NOMO-1 treated with DMSO at 0.1 percent for 48 hours (cell line): Measurements from ENCODE around the gene ASB1.
A peak's percentile ranks its signal among the peaks of the same experiment; 100 is the strongest.
"Not testable (repeated sequence)": the region's sequence is repeated elsewhere in the genome, so short reads cannot be mapped to it uniquely, and the experiment has no call there.

ENCODE experiments used
- DNase-seq: peaks from one replicate; lab custom pipeline; 2025; ENCODE audit not compliant: unreplicated experiment; lab: John Stamatoyannopoulos, UW

The ASB1 gene

DNA sequence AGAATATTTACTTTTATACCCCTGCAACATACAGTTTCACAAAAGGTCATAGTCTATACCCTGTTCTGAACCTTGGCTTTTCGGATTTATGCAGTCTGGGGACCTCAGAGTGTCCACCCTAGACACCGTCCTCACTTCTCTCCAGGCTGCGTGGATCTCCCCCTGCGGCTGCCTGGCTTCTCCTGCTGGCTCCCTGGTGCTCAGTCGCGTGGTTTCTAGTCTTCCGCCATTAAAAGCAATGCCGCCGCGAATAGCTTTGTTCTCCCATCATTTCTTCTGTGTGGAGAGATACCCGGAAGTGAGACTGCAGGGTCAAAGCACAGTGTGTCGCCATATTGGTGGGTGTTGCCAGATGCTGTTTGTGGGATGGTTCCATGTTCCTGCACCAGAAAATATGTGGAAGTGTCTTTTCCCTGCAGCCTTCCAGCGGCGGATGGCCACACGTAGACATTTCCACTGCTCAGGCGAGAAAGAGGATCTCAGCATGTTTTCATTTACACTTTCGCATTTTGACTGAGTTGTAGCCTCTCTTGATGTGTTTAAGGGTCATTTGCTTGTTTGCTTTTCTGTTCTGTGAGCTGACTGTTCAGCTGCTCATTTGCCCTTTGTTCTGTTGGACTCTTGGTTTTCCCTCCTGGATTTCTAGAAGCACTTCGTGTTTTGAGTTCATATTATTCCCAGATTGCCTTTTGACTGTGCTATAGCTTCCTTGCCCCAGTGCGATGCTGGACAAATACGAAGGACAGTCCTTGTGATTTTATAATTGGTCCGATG is 22.9 kb upstream of the ASB1 start:
- DNase-seq: no peak

DNA sequence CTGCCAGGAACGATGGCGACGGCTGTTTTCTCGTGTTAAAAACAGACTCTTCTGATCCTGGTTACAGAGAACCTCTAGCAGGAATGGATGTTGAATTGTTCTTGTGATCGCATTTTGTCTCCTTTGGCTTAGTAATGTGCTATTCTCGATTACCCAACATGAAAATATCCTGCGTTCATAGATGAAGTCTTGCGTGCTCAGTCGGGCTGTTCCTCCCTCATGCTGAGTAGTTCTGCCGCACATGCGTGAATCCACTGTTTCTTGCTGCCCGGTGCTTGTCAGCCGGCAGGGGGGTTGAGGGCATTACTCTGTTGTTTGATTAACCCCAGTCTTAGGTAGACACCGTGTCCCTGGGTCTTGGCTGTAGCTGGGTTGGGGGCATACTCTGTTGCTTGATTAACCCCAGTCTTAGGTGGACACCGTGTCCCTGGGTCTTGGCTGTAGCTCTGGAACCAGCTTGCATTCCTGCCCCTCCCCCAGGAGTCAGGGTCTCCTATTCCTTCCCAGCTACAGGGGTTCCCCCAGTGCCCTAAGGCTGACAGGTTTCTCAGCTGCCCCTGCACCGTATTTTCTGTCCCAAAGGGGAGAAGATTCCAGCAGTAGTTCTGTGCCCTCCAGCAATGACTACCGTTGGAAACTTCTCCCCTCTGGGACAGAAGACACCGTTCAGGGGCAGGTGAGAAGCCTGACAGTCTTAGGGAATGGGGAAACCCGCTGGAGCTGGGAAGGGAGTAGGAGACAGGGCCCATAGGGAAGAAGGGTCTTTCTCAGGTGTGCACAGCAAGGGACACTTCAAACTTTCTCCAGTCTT is 22.1 kb upstream of the ASB1 start:
- DNase-seq: no peak

DNA sequence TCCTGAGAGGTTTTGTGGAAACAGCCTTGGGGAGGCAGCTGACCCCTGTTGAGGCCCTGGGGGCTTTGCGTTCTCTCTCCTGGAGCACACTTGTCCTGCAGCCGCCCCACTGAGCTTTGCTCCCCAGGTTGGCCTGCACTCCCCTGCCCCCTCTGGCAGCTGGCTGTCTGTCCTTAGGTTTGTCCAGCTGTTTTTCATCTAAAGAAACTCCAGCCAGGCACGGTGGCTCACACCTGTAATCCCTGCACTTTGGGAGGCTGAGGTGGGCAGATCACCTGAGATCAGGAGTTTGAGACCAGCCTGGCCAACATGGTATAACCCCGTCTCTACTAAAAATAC is 21.5 kb upstream of the ASB1 start:
- not testable (repeated sequence) for DNase-seq

DNA sequence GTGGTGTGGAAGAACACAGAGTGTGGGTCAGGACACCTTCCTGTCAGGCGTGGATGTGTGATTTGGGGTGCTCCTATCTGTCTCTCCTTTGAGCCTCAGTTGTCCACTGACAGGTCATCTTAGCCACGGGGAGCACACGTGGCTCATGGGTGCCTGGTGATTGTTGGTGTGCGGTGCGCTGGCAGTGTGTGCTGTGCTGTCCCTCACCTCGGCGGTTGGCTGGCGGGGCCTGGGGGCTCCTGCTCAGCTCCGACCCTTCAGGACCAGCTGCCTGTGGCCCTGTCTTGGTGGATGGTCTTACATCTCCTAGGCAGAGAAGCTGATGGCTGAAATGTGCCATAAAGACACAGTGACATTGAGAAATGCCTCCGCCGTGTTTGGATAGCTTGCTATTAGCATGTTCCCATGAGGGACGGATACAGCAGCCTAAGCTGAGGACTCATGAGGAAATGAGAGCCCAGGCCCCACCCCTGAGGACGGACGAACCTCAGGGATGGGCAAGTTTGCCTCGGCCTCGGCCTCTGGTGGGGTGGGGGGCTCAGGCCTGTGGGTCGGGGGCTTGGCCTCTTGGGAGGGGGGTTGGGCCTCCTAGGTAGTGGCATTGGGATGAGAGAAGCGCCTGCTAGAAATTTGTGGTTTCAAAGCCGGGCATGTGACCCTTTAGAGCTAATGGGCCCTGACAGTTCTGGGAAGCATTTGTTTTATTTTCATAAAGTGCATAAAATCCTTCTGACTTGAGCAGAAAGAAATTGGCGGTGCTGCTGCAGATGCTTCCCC is 20.3 kb upstream of the ASB1 start:
- no peak for DNase-seq

DNA sequence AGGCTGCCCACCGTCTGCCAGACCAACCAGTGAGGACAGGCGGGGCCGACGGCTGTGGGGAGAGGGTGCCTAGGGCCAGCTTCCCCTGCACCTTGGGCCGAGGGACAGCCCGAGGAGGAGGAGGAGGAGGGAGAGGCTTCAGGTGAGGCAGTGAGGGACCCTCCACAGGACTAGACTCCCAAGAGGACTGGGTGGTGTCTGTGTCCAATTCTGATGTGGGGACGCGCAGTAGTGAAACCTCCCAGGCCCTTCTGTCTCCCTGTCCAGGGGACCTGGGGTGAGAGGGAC is 19.8 kb upstream of the ASB1 start:
- no peak for DNase-seq

DNA sequence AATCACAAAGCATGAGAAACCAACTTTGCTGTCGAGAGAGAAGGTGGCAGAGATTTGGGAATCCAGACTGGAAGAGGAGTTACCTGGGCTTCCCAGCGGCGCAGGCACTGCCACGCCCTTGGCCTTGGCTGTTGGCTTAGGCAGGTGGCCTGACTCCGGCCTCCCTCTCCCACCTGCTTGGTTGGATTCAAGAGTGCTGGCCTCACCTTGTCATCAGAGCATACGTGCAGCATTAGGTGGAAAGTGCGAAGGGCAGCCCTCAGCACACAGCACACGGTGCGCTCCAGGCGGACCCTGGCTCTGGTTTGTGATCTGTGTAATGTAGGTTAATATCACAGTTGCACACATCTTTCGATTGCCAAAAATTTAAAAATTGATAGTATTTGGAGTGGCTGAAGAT is 19.2 kb upstream of the ASB1 start:
- DNase-seq: no peak

DNA sequence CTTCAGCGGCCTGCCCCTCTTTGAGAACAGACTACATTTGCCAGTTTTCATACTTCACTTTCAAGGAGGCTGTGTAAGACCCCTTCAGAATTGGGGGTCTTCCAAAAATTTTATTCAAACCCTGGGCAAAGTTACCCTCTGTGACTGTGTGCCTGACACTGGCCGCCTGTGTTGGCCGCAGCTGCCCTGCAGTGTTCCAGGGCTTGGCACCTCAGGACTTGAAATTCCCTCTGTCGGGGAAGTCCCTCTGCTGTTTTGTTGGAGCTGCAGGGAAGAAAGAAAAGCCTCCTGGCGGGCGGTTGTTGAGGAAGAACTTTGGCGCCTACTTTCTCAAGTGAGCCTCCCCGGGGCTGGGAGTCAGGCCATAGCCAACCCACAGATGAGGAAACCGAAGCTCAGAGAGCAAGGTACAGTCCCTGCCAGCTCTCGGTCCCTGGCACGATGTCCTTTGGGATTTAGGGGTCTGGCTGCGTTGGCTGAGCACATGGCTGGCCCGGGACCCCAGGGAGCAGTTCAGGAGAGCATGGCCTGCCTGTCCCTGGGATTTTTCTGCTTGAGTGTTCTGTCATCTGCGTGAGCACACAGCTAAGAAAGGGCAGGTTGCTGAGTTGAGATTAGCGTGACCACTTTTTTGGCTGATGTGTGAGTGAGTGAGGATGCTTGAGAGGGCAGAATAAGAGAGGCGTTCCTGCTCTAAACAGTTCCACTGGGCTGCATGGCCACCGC is 17.9 kb upstream of the ASB1 start:
- no peak for DNase-seq

DNA sequence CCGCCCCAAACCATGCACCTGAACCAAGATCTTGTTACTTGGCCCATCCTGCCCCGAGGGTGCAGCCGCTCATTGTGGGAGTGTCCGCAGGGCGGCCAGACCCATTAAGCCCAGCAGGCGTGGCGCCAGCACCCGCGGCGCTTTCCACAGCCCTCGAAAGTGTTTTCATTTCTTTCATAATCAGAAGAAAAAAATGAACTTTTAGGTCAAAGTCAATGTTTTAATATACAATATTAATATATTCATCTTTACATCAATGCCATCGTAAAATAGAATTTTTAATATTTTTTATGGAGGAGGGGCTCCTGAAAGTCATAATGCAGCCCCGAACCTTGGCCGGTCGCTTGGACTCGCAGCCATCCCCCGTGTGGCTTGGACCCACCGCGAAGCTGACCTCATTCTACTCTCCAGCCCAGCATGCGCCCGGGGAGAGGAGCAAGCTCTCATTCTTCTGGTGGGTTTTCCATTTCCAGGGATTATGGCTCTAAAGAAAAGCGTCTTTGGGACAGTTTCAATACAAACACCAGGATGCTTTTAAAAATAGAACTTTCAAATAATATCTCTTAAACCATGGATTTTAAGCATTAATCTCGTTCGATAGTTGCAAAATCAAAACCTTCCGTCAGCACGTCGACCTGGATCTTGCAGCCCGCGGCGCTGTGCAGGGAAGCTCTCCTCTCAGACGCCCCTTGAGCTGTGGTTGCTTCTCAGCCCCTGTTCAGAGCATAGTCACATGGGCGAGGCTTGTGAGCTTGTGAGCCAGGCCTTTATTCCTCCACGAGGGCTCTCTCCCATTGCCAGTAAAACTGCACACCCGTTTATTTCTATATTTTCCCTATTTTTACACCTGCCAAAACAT is 17.2 kb upstream of the ASB1 start:
- DNase-seq: no peak

DNA sequence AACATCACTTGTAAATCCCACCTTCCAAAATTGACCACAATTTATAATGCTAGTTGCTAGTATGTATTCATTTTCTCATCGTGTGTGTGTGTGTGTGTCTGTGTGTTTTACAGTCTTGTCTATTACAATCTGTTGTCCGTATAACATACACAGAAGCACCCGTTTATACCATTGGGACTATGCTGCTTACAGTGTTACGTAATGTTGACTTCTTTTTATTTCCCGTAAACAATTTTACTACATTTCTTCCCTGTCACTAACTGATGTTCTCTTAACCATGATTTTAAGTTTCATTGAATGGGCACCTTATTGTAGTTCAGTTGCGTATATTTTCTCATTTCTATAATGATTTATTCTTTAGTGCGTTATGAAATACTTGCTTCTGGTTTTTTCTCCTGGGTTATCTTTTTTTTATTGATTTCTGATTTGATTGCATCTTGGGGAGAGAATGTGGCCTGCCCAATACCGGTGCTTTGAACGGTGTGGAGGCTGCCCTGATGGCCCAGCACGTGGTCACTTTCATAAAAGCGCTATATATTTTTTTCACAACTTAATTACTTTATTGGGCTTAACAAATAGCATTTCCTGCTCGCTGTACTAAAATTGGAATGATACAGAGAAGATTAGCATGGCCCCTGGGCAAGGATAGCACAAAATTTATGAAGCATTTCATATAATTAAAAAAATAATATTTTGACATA is 14.5 kb upstream of the ASB1 start:
- DNase-seq: no peak

DNA sequence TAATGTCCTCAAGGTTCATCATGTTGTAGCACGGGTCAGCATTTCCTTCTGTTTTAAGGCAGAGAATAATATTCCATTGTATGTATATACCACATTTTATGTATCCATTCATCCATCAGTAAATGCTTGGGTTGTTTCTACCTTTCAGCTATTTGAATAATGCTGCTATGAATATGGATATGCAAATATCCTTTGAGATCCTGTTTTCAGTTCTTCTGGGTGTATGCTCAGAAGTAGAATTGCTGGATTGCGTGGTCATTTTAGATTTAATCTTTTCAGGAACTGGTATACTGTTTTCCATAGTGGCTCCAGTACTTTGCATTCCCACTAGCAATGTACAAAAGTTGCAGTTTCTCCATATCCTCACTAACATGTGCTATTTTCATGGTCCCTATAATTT is 13.4 kb upstream of the ASB1 start:
- DNase-seq: no peak

DNA sequence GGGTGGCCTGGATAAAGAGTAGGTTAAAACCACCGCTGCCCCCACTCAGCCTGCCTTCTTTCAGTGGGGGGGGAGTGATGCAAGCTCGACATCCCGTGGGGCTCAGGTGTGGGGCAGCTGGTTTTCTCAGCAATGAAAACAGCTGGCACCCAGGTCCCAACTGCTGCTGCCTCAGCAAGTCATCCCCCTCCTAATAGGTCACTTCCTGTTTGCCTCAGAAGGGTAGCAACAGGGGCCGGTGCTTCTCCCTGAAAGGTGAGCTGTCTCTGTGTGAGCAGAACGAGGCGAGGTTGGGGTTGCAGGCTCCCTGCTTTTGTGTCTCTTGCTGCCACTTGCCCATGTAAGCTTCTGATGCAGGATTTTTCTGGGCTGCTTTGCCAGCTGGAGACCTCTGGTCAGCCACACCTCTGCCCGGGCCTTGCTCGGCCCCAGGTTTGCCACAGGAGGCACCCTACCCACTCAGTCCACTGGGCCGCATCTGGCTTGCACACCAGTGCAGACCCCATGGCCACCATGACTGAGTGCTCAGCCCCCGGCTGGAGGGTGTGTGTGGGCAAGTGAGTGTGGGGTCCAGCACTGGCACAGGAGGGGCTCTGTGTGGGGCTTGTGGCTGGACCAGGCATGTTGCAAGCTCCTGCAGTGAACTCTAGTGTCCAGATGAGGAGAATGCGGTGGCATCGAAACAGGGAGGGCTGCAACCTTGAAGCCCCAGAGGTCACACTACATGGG is 11.5 kb upstream of the ASB1 start:
- no peak for DNase-seq

DNA sequence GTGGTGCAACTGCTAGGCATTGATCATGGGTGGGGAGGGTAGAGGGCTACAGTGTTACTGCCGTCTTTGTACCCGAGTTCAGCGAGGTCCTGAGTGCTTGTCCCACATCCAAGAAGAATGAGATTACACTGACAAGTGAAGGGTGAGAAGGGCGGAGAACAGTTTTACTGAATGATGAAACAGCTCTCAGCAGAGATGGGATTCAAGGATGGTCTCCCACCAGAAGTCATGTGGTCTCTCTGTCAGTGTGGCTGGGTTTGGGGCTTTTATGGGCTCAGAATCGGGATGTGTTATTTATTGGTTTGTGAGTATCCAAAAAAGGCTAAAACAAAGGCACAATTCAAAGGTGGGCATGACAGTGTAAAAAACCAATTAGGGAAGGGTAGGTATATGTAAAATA is 10.8 kb upstream of the ASB1 start:
- DNase-seq: no peak

DNA sequence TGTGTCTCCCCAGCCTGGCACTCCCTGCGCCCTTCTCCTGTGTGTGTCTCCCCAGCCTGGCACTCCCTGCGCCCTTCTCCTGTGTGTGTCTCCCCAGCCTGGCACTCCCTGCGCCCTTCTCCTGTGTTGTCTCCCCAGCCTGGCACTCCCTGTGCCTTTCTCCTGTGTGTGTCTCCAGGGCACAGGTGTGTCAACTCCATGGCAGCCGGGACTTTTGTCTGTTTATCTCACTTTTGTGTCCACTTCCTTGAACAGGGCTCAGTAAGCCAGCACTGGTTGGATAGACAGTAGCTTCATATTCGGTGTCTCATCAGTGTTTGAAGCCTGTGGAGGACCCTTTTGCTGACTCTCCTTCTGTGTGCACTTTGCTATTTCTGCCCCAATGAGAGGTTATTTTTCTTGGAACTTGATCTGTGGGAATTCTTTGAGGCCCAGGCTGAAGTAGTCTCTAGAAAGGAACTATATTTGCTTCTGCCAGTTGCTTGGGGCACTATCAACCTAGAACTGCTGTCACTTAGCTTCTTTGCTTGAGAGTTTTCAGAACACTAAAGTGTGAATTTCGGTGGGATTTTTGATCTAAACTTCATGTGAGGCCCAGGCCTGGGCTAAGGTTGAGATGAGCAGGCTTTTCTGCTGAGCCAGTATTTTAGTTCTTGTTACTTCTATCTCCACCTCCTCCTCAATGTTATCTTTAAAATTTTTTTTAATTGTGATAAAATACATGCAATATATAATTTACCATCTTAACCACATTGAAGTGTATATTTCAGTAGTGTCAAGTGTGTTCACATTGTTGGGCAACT is 8.3 kb upstream of the ASB1 start:
- no peak for DNase-seq

DNA sequence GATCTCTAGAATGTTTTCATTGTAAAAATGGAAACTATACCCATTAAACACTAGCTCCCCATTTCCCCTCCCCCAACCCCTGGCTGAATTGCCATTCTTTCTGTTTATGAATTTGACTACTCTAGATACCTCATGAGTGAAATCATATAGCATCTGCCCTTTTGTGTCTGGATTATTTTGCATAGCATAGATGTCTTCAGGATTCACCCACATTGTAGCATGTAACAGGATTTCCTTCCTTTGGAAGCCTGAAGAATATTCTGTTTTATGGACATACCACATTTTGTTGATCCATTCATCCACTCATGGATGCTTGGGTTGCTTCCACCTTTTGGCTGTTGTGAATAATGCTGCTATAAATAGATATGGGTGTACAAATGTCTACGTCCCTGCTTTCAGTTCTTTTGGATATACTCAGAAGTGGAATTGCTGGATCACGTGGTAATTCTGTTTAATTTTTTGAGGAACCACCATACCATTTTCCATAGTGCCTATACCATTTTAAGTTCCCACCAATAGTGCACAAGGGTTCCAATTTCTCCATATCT is 7.7 kb upstream of the ASB1 start:
- DNase-seq: no peak

DNA sequence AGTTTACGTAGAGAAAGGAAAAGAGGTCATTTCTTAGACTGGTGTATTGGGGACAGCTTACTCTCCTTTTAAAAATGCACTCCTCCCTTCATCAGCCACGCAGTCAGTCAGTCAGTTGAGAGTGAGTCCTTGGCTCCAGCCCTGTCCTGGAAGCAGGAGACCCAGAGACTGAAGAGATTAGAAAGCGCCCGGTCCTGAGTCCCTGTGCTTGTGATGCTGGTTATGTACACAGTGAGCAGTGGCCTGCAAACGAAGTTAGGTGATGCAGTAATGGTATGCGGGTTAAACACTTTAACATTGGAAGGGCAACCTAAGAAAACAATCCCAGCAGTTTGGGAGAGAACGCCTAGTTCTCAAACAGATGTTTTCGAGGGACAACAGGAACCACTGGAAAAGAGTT is 6.3 kb upstream of the ASB1 start:
- no peak for DNase-seq

DNA sequence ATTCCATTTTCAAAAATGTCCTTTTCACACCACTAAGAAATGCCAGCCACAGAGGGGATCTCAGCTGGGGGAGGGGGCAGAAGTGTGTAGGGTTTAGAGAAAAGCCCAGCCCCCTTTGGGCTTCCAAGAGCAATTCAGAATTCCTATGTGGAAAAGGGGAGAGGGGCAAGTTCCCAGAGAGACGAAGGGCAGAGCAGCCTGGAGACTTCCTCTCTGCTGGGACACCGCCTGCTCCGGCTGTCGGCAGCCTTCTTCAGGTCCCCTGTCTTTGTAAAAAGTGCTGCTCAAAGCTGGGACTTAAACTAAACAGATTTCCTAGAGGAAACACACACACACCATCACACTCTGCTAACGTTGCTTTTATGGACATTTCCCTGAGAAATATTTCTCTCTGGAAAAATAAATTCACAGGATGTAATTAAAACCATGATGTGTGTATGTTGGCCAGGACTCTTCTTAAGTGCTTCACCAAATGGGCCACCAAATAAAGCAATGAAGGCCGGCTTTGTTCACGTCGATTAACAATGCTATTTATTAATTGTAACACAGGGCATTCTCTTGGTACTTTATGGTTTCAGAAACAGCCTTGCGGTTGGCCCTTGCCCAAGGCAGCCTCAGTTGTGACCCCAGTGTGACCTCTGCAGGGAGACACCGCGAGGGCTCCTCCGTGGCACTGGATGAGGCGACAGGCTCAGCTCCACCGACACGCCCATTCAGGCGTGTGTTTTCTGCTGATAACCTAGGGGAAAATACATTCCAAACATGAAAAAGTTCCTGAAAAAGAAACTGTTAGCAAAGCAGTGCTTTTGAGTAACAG is 5.6 kb upstream of the ASB1 start:
- DNase-seq: peak; percentile 5

DNA sequence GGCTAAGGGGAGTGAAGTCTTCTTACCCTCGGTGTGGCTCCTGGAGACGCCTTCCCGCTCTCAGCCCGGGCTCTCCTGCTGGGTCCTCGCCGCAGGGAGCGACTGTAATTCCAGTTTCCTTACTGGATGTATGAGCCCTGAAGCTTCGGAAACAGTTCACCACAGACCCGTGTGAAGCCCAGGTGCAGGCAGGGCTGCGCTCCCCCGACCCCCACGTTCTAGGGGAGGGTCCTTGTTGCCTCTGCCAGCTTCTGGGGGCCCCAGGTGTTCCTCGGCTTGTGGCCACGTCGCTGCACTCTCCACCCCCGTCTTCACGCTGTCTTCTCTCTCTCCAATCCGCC is 5.1 kb upstream of the ASB1 start:
- DNase-seq: no peak
